HEK293 (cell line): ENCODE results near the gene FEV.
A peak's percentile ranks its signal among the peaks of the same experiment; 100 is the strongest.

Source experiments
- GLIS2 ChIP-seq: fragments of 450-650 bp; formaldehyde crosslinking; IDR thresholded peaks from 2 replicates; pipeline ENCODE4 v1.5.1; 2016; ENCODE audit warnings: missing biosample characterization, missing genetic modification characterization
- INSM2 ChIP-seq: fragments of 450-650 bp; formaldehyde crosslinking; IDR thresholded peaks from 2 replicates; pipeline ENCODE4 v1.5.1; 2016; ENCODE audit warnings: missing biosample characterization, missing genetic modification characterization
- KLF1 ChIP-seq: fragments of 450-650 bp; formaldehyde crosslinking; IDR thresholded peaks from 2 replicates; pipeline ENCODE4 v1.5.1; 2016; ENCODE audit warnings: missing biosample characterization, missing genetic modification characterization
- KLF8 ChIP-seq: fragments of 450-650 bp; formaldehyde crosslinking; IDR thresholded peaks from 2 replicates; pipeline ENCODE4 v1.5.1; 2016; ENCODE audit warnings: missing biosample characterization, missing genetic modification characterization
- SETDB1 ChIP-seq: IDR thresholded peaks from one replicate; pipeline ENCODE4 v1.6.1; 2017; ENCODE audit warnings: mild to moderate bottlenecking, low read length, moderate library complexity, mixed read lengths; ENCODE audit not compliant: insufficient read length
- WT1 ChIP-seq: fragments of 450-650 bp; formaldehyde crosslinking; IDR thresholded peaks from 2 replicates; pipeline ENCODE4 v1.5.1; 2016; ENCODE audit warnings: missing biosample characterization, missing genetic modification characterization
- ZBTB1 ChIP-seq: fragments of 450-650 bp; formaldehyde crosslinking; IDR thresholded peaks from 2 replicates; pipeline ENCODE4 v1.5.1; 2016; ENCODE audit warnings: missing biosample characterization, missing genetic modification characterization
- ZBTB17 ChIP-seq: fragments of 450-650 bp; formaldehyde crosslinking; IDR thresholded peaks from 2 replicates; pipeline ENCODE4 v1.5.1; 2016; ENCODE audit warnings: missing biosample characterization, missing genetic modification characterization
- ZFP41 ChIP-seq: fragments of 450-650 bp; formaldehyde crosslinking; IDR thresholded peaks from 2 replicates; pipeline ENCODE4 v1.5.1; 2016; ENCODE audit warnings: missing biosample characterization, missing genetic modification characterization, borderline replicate concordance
- ZNF114 ChIP-seq: fragments of 450-650 bp; formaldehyde crosslinking; IDR thresholded peaks from 2 replicates; pipeline ENCODE4 v1.5.0; 2017; ENCODE audit warnings: missing biosample characterization, missing genetic modification characterization
- ZNF174 ChIP-seq: fragments of 450-650 bp; formaldehyde crosslinking; IDR thresholded peaks from 2 replicates; pipeline ENCODE4 v1.5.0; 2017; ENCODE audit warnings: missing biosample characterization, mild to moderate bottlenecking, missing genetic modification characterization
- ZNF18 ChIP-seq: fragments of 450-650 bp; formaldehyde crosslinking; IDR thresholded peaks from 2 replicates; pipeline ENCODE4 v1.5.1; 2016; ENCODE audit warnings: missing biosample characterization, missing genetic modification characterization
- ZNF184 ChIP-seq: fragments of 450-650 bp; IDR thresholded peaks from 2 replicates; pipeline ENCODE4 v1.5.1; 2018; ENCODE audit warnings: missing biosample characterization, mild to moderate bottlenecking, missing genetic modification characterization
- ZNF214 ChIP-seq: fragments of 450-650 bp; formaldehyde crosslinking; IDR thresholded peaks from 2 replicates; pipeline ENCODE4 v1.5.1; 2017; ENCODE audit warnings: missing biosample characterization, mild to moderate bottlenecking, missing genetic modification characterization, borderline replicate concordance
- ZNF221 ChIP-seq: fragments of 450-650 bp; formaldehyde crosslinking; IDR thresholded peaks from 2 replicates; pipeline ENCODE4 v1.5.1; 2017; ENCODE audit warnings: missing biosample characterization, missing genetic modification characterization, borderline replicate concordance
- ZNF223 ChIP-seq: fragments of 450-650 bp; formaldehyde crosslinking; IDR thresholded peaks from 2 replicates; pipeline ENCODE4 v1.5.1; 2016; ENCODE audit warnings: missing biosample characterization, missing genetic modification characterization
- ZNF24 ChIP-seq: fragments of 450-650 bp; formaldehyde crosslinking; IDR thresholded peaks from 2 replicates; pipeline ENCODE4 v1.5.1; 2016; ENCODE audit warnings: missing biosample characterization, missing genetic modification characterization
- ZNF510 ChIP-seq: fragments of 450-650 bp; formaldehyde crosslinking; IDR thresholded peaks from 2 replicates; pipeline ENCODE4 v1.5.1; 2018; ENCODE audit warnings: mild to moderate bottlenecking, missing genetic modification characterization, missing biosample characterization; ENCODE audit not compliant: insufficient replicate concordance
- ZNF513 ChIP-seq: fragments of 450-650 bp; IDR thresholded peaks from 2 replicates; pipeline ENCODE4 v1.5.1; 2018; ENCODE audit warnings: missing biosample characterization, missing genetic modification characterization
- ZSCAN30 ChIP-seq: fragments of 450-650 bp; IDR thresholded peaks from 2 replicates; pipeline ENCODE4 v1.5.1; 2018; ENCODE audit warnings: missing biosample characterization, mild to moderate bottlenecking, missing genetic modification characterization, moderate library complexity
- TF ChIP-seq, protein P1 (sequence below): fragments of 450-650 bp; formaldehyde crosslinking; IDR thresholded peaks from 2 replicates; pipeline ENCODE4 v1.5.1; 2016; ENCODE audit warnings: missing biosample characterization, missing genetic modification characterization
- TF ChIP-seq, protein P2 (sequence below): fragments of 450-650 bp; formaldehyde crosslinking; optimal IDR thresholded peaks from 2 replicates; pipeline ENCODE3; 2016; ENCODE audit warnings: missing biosample characterization, mild to moderate bottlenecking, missing genetic modification characterization
- TF ChIP-seq, protein P3 (sequence below): fragments of 450-650 bp; formaldehyde crosslinking; IDR thresholded peaks from 2 replicates; pipeline ENCODE4 v1.5.1; 2016; ENCODE audit warnings: missing biosample characterization, missing genetic modification characterization
- TF ChIP-seq, protein P4 (sequence below): fragments of 450-650 bp; formaldehyde crosslinking; IDR thresholded peaks from 2 replicates; pipeline ENCODE4 v1.5.1; 2016; ENCODE audit warnings: missing biosample characterization, missing genetic modification characterization, low read depth
- TF ChIP-seq, protein P5 (sequence below): fragments of 450-650 bp; formaldehyde crosslinking; IDR thresholded peaks from 2 replicates; pipeline ENCODE4 v1.5.1; 2016; ENCODE audit warnings: missing biosample characterization, missing genetic modification characterization

FEV gene

GRCh38 chr2:218960309-218961165 is 24.4 kb downstream of the FEV start (continued):
- no peak for TF ChIP-seq INSM2
- TF ChIP-seq, protein P1, sequence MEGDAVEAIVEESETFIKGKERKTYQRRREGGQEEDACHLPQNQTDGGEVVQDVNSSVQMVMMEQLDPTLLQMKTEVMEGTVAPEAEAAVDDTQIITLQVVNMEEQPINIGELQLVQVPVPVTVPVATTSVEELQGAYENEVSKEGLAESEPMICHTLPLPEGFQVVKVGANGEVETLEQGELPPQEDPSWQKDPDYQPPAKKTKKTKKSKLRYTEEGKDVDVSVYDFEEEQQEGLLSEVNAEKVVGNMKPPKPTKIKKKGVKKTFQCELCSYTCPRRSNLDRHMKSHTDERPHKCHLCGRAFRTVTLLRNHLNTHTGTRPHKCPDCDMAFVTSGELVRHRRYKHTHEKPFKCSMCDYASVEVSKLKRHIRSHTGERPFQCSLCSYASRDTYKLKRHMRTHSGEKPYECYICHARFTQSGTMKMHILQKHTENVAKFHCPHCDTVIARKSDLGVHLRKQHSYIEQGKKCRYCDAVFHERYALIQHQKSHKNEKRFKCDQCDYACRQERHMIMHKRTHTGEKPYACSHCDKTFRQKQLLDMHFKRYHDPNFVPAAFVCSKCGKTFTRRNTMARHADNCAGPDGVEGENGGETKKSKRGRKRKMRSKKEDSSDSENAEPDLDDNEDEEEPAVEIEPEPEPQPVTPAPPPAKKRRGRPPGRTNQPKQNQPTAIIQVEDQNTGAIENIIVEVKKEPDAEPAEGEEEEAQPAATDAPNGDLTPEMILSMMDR (tag by site-specific recombination) = no peak
- TF ChIP-seq, protein P2, sequence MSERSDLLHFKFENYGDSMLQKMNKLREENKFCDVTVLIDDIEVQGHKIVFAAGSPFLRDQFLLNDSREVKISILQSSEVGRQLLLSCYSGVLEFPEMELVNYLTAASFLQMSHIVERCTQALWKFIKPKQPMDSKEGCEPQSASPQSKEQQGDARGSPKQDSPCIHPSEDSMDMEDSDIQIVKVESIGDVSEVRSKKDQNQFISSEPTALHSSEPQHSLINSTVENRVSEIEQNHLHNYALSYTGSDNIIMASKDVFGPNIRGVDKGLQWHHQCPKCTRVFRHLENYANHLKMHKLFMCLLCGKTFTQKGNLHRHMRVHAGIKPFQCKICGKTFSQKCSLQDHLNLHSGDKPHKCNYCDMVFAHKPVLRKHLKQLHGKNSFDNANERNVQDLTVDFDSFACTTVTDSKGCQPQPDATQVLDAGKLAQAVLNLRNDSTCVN (tag by site-specific recombination) = peak; percentile 41
- no peak for TF ChIP-seq ZNF184
- TF ChIP-seq ZNF510 (tag by site-specific recombination) = no peak
- no peak for TF ChIP-seq ZSCAN30 (tag by site-specific recombination)
- TF ChIP-seq ZNF223 = no peak
- TF ChIP-seq, protein P3, sequence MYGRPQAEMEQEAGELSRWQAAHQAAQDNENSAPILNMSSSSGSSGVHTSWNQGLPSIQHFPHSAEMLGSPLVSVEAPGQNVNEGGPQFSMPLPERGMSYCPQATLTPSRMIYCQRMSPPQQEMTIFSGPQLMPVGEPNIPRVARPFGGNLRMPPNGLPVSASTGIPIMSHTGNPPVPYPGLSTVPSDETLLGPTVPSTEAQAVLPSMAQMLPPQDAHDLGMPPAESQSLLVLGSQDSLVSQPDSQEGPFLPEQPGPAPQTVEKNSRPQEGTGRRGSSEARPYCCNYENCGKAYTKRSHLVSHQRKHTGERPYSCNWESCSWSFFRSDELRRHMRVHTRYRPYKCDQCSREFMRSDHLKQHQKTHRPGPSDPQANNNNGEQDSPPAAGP = no peak
- TF ChIP-seq, protein P4, sequence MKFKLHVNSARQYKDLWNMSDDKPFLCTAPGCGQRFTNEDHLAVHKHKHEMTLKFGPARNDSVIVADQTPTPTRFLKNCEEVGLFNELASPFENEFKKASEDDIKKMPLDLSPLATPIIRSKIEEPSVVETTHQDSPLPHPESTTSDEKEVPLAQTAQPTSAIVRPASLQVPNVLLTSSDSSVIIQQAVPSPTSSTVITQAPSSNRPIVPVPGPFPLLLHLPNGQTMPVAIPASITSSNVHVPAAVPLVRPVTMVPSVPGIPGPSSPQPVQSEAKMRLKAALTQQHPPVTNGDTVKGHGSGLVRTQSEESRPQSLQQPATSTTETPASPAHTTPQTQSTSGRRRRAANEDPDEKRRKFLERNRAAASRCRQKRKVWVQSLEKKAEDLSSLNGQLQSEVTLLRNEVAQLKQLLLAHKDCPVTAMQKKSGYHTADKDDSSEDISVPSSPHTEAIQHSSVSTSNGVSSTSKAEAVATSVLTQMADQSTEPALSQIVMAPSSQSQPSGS (tag by site-specific recombination) = no peak
- no peak for TF ChIP-seq ZBTB17 (tag by site-specific recombination)
- no peak for TF ChIP-seq KLF8
- 0 out of 2 replicates have a peak, but pooled peaks have one; percentile 26 for TF ChIP-seq ZNF513 (tag by site-specific recombination)
- TF ChIP-seq ZNF18 = no peak
- 0 out of 2 replicates have a peak, but pooled peaks have one; percentile 16 for TF ChIP-seq GLIS2 (tag by site-specific recombination)
- TF ChIP-seq KLF1 (tag by site-specific recombination) = peak; percentile 87
- no peak for TF ChIP-seq ZFP41 (tag by site-specific recombination)
- TF ChIP-seq WT1 = no peak
- TF ChIP-seq SETDB1 = no peak
- no peak for TF ChIP-seq ZNF221 (tag by site-specific recombination)
- no peak for TF ChIP-seq ZNF24 (tag by site-specific recombination)
- TF ChIP-seq ZNF174 = no peak
- TF ChIP-seq, protein P5, sequence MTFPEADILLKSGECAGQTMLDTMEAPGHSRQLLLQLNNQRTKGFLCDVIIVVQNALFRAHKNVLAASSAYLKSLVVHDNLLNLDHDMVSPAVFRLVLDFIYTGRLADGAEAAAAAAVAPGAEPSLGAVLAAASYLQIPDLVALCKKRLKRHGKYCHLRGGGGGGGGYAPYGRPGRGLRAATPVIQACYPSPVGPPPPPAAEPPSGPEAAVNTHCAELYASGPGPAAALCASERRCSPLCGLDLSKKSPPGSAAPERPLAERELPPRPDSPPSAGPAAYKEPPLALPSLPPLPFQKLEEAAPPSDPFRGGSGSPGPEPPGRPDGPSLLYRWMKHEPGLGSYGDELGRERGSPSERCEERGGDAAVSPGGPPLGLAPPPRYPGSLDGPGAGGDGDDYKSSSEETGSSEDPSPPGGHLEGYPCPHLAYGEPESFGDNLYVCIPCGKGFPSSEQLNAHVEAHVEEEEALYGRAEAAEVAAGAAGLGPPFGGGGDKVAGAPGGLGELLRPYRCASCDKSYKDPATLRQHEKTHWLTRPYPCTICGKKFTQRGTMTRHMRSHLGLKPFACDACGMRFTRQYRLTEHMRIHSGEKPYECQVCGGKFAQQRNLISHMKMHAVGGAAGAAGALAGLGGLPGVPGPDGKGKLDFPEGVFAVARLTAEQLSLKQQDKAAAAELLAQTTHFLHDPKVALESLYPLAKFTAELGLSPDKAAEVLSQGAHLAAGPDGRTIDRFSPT (tag by site-specific recombination) = 0 out of 2 replicates have a peak, but pooled peaks have one; percentile 31
- TF ChIP-seq ZNF214 (tag by site-specific recombination) = no peak
- TF ChIP-seq ZNF114 = no peak
- no peak for TF ChIP-seq ZBTB1 (tag by site-specific recombination)
